ENCODE data around the gene CKB. TPM values are rescaled to one million over a fixed set of nuclear protein-coding genes. Genes with fewer than 3 reads are reported as not detected.

The CKB gene
- total RNA-seq, 1 donor from 2014 or later = 661 TPM

- peak overlapping the region; percentile 76 for H3K27ac ChIP-seq (replicated peaks)
- intact Hi-C loops (cut with micrococcal nuclease) = no loop called here
- no peaks in the 10 kb centered on the region for H3K36me3 ChIP-seq
- no peaks in the 10 kb centered on the region for H3K9me3 ChIP-seq (replicated peaks)
- peaks cover 79% of the 10 kb centered on the region for H3K4me1 ChIP-seq
- no peak overlapping the region for H3K4me3 ChIP-seq
- no peaks in the 10 kb centered on the region for H3K27me3 ChIP-seq (ENCODE audit: low read depth)
- no peak for TF ChIP-seq CTCF (IDR thresholded peaks at IDR 0.05; ENCODE audit: borderline replicate concordance)
- DNase-seq = no peak
These were observed 20.5 kb upstream of the CKB start for GRCh38 chr14:103543140-103543539.

- no peak for TF ChIP-seq CTCF (IDR thresholded peaks at IDR 0.05; ENCODE audit: borderline replicate concordance)
- no peaks in the 10 kb centered on the region for H3K27me3 ChIP-seq (ENCODE audit: low read depth)
- H3K27ac ChIP-seq (replicated peaks) = peak overlapping the region; percentile 76
- H3K4me1 ChIP-seq = peaks cover 82% of the 10 kb centered on the region
- intact Hi-C loops (cut with micrococcal nuclease) = no loop called here
- peak overlapping the region; percentile 25 for H3K4me3 ChIP-seq
- no peaks in the 10 kb centered on the region for H3K36me3 ChIP-seq
- peak; percentile 71 for DNase-seq
- no peaks in the 10 kb centered on the region for H3K9me3 ChIP-seq (replicated peaks)
These were observed 20.0 kb upstream of the CKB start for GRCh38 chr14:103542605-103543088.

GRCh38 chr14:103541709-103542604 lies 19.3 kb upstream of the CKB start:
- H3K36me3 ChIP-seq = no peaks in the 10 kb centered on the region
- H3K27ac ChIP-seq (replicated peaks) = peak overlapping the region; percentile 76
- intact Hi-C loops (cut with micrococcal nuclease) = no loop called here
- no peak for TF ChIP-seq CTCF (IDR thresholded peaks at IDR 0.05; ENCODE audit: borderline replicate concordance)
- no peak for DNase-seq
- peaks cover 82% of the 10 kb centered on the region for H3K4me1 ChIP-seq
- no peaks in the 10 kb centered on the region for H3K9me3 ChIP-seq (replicated peaks)
- peak overlapping the region; percentile 25 for H3K4me3 ChIP-seq
- H3K27me3 ChIP-seq (ENCODE audit: low read depth) = no peaks in the 10 kb centered on the region

GRCh38 chr14:103540821-103541708 lies 18.4 kb upstream of the CKB start:
- DNase-seq = no peak
- intact Hi-C loops (cut with micrococcal nuclease) = no loop called here
- no peaks in the 10 kb centered on the region for H3K36me3 ChIP-seq
- H3K9me3 ChIP-seq (replicated peaks) = no peaks in the 10 kb centered on the region
- peak overlapping the region; percentile 76 for H3K27ac ChIP-seq (replicated peaks)
- TF ChIP-seq CTCF (IDR thresholded peaks at IDR 0.05; ENCODE audit: borderline replicate concordance) = no peak
- H3K4me1 ChIP-seq = peaks cover 73% of the 10 kb centered on the region
- no peak overlapping the region for H3K4me3 ChIP-seq
- no peaks in the 10 kb centered on the region for H3K27me3 ChIP-seq (ENCODE audit: low read depth)

GRCh38 chr14:103539056-103539825 lies 16.6 kb upstream of the CKB start:
- Histone ChIP-seq H3K36me3 (peaks cover 6% of the 10 kb centered on the region), H3K9me3 (replicated peaks) (no peaks in the 10 kb centered on the region), H3K27me3 (ENCODE audit: low read depth) (no peaks in the 10 kb centered on the region), H3K4me1 (peaks cover 64% of the 10 kb centered on the region), H3K4me3 (no peak overlapping the region), H3K27ac (replicated peaks) (peak overlapping the region; percentile 84)
- no peak for DNase-seq
- TF ChIP-seq CTCF (IDR thresholded peaks at IDR 0.05; ENCODE audit: borderline replicate concordance) = no peak
- intact Hi-C loops (cut with micrococcal nuclease) = no loop called here
